HG03139 (cell line): Measurements from ENCODE around the gene ANKMY2.
"Not testable (repeated sequence)": the region's sequence is repeated elsewhere in the genome, so short reads cannot be mapped to it uniquely, and the experiment has no call there.

Source experiments
- ATAC-seq: cut with Tn5 transposase; IDR thresholded peaks from one replicate; pipeline ENCODE4 v1.9.1; 2021; ENCODE audit not compliant: unreplicated experiment

The ANKMY2 gene

GRCh38 chr7:16659854-16660497 lies 14.4 kb upstream of the ANKMY2 start:
- not testable (repeated sequence) for ATAC-seq

GRCh38 chr7:16657656-16658279 lies 12.2 kb upstream of the ANKMY2 start:
- no peak for ATAC-seq

- ATAC-seq: no peak
Measured at GRCh38 chr7:16656141-16656540, 10.6 kb upstream of the ANKMY2 start.

- no peak for ATAC-seq
Measured at GRCh38 chr7:16655394-16655793, 9.8 kb upstream of the ANKMY2 start.

GRCh38 chr7:16652888-16653287 lies 7.3 kb upstream of the ANKMY2 start:
- ATAC-seq: no peak

- no peak for ATAC-seq
Measured at GRCh38 chr7:16652240-16652583, 6.7 kb upstream of the ANKMY2 start.

GRCh38 chr7:16651396-16652239 lies 6.1 kb upstream of the ANKMY2 start:
- ATAC-seq: no peak

GRCh38 chr7:16650266-16650665 lies 4.7 kb upstream of the ANKMY2 start:
- ATAC-seq: no peak

GRCh38 chr7:16649196-16649595 lies 3.6 kb upstream of the ANKMY2 start:
- no peak for ATAC-seq

- no peak for ATAC-seq
Measured at GRCh38 chr7:16648551-16648950, 3.0 kb upstream of the ANKMY2 start.

- no peak for ATAC-seq
Measured at GRCh38 chr7:16647435-16647960, 1.9 kb upstream of the ANKMY2 start.

GRCh38 chr7:16646472-16647072 lies 1.0 kb upstream of the ANKMY2 start:
- no peak for ATAC-seq

- ATAC-seq: peak; percentile 9
Measured at GRCh38 chr7:16644636-16645592, 640 bp downstream of the ANKMY2 start.

- no peak for ATAC-seq
Measured at GRCh38 chr7:16644157-16644556, 1.4 kb downstream of the ANKMY2 start.

- no peak for ATAC-seq
Measured at GRCh38 chr7:16638282-16639280, 7.0 kb downstream of the ANKMY2 start.

GRCh38 chr7:16637379-16637778 lies 8.2 kb downstream of the ANKMY2 start:
- no peak for ATAC-seq

- no peak for ATAC-seq
Measured at GRCh38 chr7:16636555-16637101, 8.9 kb downstream of the ANKMY2 start.

GRCh38 chr7:16634271-16634738 lies 11.2 kb downstream of the ANKMY2 start:
- no peak for ATAC-seq

GRCh38 chr7:16630654-16631053 lies 14.9 kb downstream of the ANKMY2 start:
- ATAC-seq: no peak
